ENCODE data around the gene MGAT3. TPM values are rescaled to one million over a fixed set of nuclear protein-coding genes. Genes with fewer than 3 reads are reported as not detected.

MGAT3 gene
- total and polyA plus RNA-seq, 2 of the 13 experiments (the other 11 are each of a cell fraction or from before 2014, with no cell fraction given) = 0.11 to 0.15 TPM

DNA sequence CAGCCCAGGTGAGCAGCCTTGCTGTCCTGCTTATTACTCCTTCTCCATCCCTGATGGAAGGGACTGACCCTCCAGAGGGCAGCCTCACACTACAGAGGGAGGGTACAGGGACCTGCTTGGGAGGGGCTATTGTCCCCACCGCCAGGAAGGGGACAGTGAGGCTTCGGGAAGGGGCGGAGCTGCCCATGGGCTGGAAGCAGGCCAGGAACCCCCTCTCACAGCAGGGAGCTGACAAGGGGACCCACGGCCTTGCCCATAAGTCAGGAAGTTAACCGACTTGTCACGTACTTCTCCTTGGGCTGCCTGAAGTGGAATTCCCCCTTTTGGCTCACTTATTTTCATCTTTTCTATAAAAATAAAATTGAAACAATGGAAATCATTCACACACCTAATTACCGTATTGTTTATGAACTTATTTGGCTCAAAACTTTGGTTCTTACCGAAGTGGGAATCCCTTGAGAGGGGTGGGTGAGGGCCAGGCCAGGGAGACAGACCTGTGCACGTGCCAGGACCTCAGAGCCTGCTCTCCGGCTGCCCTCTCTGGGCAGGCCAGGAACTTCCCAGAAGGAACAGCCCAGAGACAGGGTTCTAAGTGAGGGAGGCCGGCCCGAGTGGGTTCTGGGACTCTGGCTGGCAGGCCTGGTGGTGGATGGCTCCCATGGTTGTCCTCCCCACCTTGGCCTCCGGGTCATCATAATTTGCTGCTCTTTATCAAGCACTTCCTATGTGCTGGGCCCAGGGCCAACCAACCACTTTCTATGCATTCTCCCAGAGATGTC, 5.8 kb downstream of the MGAT3 start (continued):
- TF ChIP-seq CTCF (CRISPR knock-in tag; IDR thresholded peaks at IDR 0.05) (peak; percentile 71), SNAPC4 (CRISPR knock-in tag; IDR thresholded peaks at IDR 0.05) (no peak), ZNF432 (CRISPR knock-in tag; IDR thresholded peaks at IDR 0.05; ENCODE audit: borderline replicate concordance) (no peak), SP5 (CRISPR knock-in tag; IDR thresholded peaks at IDR 0.05; ENCODE audit: borderline replicate concordance, low read depth) (peak; percentile 47; the same call in 1 of the 2 replicates), MIER2 (CRISPR knock-in tag; IDR thresholded peaks at IDR 0.05) (no peak), KIAA2018 (CRISPR knock-in tag; IDR thresholded peaks at IDR 0.05; ENCODE audit: borderline replicate concordance) (no peak), TBX3 (IDR thresholded peaks at IDR 0.05; ENCODE audit: borderline replicate concordance) (no peak), ZSCAN31 (CRISPR knock-in tag; IDR thresholded peaks at IDR 0.05; ENCODE audit: low read depth) (no peak), BHLHE40 (IDR thresholded peaks at IDR 0.05; ENCODE audit: low read length) (peak; percentile 74)
